Measurements from ENCODE around the gene KCNA3. TPM values are rescaled to one million over a fixed set of nuclear protein-coding genes. Genes with fewer than 3 reads are reported as not detected.

Gene KCNA3
- total and polyA plus RNA-seq, 3 donors from 2014 or later: 1.3 to 6.7 (median 3.4) TPM

DNA sequence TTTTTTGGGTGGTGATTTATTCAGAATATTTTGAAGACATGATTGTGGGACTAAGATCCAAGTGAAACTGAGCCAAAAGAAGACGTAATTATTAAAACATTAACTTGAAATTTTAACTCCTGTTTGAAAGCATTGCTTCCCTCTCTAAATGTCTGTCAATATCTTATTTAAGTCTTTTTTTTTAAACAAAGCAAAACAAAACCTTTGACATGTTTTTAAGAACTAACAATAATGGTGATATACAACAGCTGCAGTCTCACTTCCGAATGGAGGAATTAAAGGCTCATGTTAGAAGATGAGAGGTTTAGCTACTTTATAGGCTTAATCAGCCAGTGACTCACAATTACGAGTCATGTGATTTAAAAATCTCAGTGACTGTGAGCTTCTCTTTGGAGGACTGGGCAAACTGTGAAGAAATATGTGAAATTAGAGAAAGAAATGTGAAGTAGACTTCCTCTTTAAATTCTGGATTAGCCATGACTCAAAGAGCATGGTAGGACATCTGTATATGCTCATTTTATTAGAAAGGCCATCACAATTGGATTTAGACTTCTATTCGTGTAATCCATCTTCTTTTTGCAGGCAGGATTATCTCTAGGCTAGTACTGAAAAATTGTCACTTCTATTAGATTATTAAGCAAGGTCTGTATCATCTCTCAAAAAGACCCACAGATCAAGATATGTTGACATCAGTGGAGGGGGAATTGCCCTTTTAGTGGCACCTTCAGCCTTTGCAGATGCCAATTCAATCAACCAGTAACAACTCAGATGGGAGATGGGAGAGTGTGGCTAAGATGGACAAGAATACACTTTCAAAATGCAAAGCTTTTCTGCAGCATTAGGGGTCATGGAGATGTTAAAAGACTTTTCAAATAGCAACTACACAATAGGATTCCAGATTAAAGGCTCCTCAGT, 28.7 kb downstream of the KCNA3 start:
- TF ChIP-seq, protein P1, sequence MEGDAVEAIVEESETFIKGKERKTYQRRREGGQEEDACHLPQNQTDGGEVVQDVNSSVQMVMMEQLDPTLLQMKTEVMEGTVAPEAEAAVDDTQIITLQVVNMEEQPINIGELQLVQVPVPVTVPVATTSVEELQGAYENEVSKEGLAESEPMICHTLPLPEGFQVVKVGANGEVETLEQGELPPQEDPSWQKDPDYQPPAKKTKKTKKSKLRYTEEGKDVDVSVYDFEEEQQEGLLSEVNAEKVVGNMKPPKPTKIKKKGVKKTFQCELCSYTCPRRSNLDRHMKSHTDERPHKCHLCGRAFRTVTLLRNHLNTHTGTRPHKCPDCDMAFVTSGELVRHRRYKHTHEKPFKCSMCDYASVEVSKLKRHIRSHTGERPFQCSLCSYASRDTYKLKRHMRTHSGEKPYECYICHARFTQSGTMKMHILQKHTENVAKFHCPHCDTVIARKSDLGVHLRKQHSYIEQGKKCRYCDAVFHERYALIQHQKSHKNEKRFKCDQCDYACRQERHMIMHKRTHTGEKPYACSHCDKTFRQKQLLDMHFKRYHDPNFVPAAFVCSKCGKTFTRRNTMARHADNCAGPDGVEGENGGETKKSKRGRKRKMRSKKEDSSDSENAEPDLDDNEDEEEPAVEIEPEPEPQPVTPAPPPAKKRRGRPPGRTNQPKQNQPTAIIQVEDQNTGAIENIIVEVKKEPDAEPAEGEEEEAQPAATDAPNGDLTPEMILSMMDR (IDR thresholded peaks at IDR 0.05): no peak
- no peak for TF ChIP-seq POLR2A (IDR thresholded peaks at IDR 0.05)
- DNase-seq: no peak
- no peak overlapping the region for H3K27ac ChIP-seq
- intact Hi-C loops (cut with DNase I; ENCODE audit: low total_unique reads): no loop called here
- no peaks in the 10 kb centered on the region for H3K27me3 ChIP-seq
- H3K9me3 ChIP-seq: no peaks in the 10 kb centered on the region
- no peak overlapping the region for H3K4me3 ChIP-seq
- H3K36me3 ChIP-seq (ENCODE audit: low read depth, missing control alignments): no peaks in the 10 kb centered on the region
- no peaks in the 10 kb centered on the region for H3K4me1 ChIP-seq
- 66 to 70% methylated on average over 4 of the region's 4 CpGs for WGBS, 2 donors

- H3K27me3 ChIP-seq: no peaks in the 10 kb centered on the region
- H3K9me3 ChIP-seq: no peaks in the 10 kb centered on the region
- H3K27ac ChIP-seq: no peak overlapping the region
- TF ChIP-seq, protein P1 (IDR thresholded peaks at IDR 0.05): no peak
- no peak for TF ChIP-seq POLR2A (IDR thresholded peaks at IDR 0.05)
- no peak for DNase-seq
- no peaks in the 10 kb centered on the region for H3K4me1 ChIP-seq
- no peaks in the 10 kb centered on the region for H3K36me3 ChIP-seq (ENCODE audit: low read depth, missing control alignments)
- no peak overlapping the region for H3K4me3 ChIP-seq
- intact Hi-C loops (cut with DNase I; ENCODE audit: low total_unique reads): no loop called here
Observed at GRCh38 chr1:110645211-110645610, 29.5 kb downstream of the KCNA3 start.

DNA sequence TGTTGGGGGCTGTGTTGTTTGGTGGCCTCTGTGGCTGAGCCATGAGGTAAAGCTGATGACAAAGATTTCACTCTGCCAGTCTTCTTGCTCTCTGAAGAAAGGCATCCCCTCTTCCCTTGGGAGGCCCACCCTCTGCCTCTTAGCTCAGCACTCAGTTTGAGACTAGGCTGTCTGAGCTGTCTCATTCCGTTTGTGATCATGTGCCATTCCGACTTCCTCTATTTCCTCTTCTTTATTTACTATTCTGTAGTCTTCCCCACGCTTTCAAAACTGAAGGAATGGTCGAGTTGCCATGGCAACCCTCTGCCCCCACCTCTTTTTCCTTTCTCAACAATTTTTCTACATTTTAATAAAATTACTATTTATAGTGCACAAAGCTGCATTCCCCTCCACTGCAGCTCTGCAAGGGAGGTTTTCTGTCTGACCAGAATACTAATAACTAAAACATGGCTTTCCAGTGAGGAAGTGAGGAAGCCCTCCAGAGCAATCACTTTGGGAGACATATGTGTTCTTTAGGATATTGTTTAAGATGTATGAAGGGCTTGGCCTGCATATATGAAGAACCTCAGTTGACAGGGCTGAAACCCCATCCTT, 30.8 kb downstream of the KCNA3 start:
- intact Hi-C loops (cut with DNase I; ENCODE audit: low total_unique reads): no loop called here
- no peaks in the 10 kb centered on the region for H3K9me3 ChIP-seq
- 45 to 49% methylated on average over 4 of the region's 4 CpGs for WGBS, 2 donors
- H3K27me3 ChIP-seq: no peaks in the 10 kb centered on the region
- H3K4me3 ChIP-seq: no peak overlapping the region
- no peak for DNase-seq
- no peaks in the 10 kb centered on the region for H3K36me3 ChIP-seq (ENCODE audit: low read depth, missing control alignments)
- H3K4me1 ChIP-seq: no peaks in the 10 kb centered on the region
- TF ChIP-seq, protein P1 (IDR thresholded peaks at IDR 0.05): no peak
- TF ChIP-seq POLR2A (IDR thresholded peaks at IDR 0.05): no peak
- H3K27ac ChIP-seq: no peak overlapping the region

GRCh38 chr1:110639724-110640386, 34.9 kb downstream of the KCNA3 start:
- DNase-seq: no peak
- TF ChIP-seq, protein P1 (IDR thresholded peaks at IDR 0.05): no peak
- no peak for TF ChIP-seq POLR2A (IDR thresholded peaks at IDR 0.05)
- no peaks in the 10 kb centered on the region for H3K27me3 ChIP-seq
- no peak overlapping the region for H3K27ac ChIP-seq
- intact Hi-C loops (cut with DNase I; ENCODE audit: low total_unique reads): no loop called here
- WGBS, 2 donors: 60 to 65% methylated on average over 2 of the region's 2 CpGs
- H3K4me1 ChIP-seq: no peaks in the 10 kb centered on the region
- H3K9me3 ChIP-seq: no peaks in the 10 kb centered on the region
- no peaks in the 10 kb centered on the region for H3K36me3 ChIP-seq (ENCODE audit: low read depth, missing control alignments)
- no peak overlapping the region for H3K4me3 ChIP-seq

Measured in testis (tissue), 3 donors.